ENCODE data around the gene MROH9. TPM values are rescaled to one million over a fixed set of nuclear protein-coding genes. Genes with fewer than 3 reads are reported as not detected.
A peak's percentile ranks its signal among the peaks of the same experiment; 100 is the strongest.

Gene MROH9
- total and polyA plus RNA-seq, 2 of the 8 experiments (the other 6 are each of a cell fraction or from before 2014, with no cell fraction given) = not detected

- Histone ChIP-seq H3K4ac (replicated peaks; ENCODE audit: insufficient read length, low read depth, low read length) (no peak overlapping the region), H3K23ac (ENCODE audit: insufficient read length) (no peak overlapping the region), H4K8ac (ENCODE audit: extremely low read depth, insufficient read depth, low read length) (no peak overlapping the region), H3K27ac (ENCODE audit: low read depth, low read length) (no peak overlapping the region), H3K36me3 (ENCODE audit: control insufficient read depth in 2 of 4, insufficient read depth in 4 of 4, low read length in 3 of 4) (no peaks in the 10 kb centered on the region), H2BK12ac (ENCODE audit: low read depth, low read length) (no peak overlapping the region), H3K23me2 (ENCODE audit: low read depth, low read length) (no peaks in the 10 kb centered on the region), H2BK120ac (replicated peaks; ENCODE audit: low read depth, low read length) (no peak overlapping the region), H3K79me1 (ENCODE audit: low read depth, low read length) (no peaks in the 10 kb centered on the region), H3K79me2 (ENCODE audit: control insufficient read depth in 1 of 2, insufficient read depth in 2 of 2, low read length in 2 of 2) (no peaks in the 10 kb centered on the region), H3K56ac (replicated peaks; ENCODE audit: insufficient read length, low read depth, low read length) (no peak overlapping the region), H4K91ac (replicated peaks; ENCODE audit: insufficient read length, low read length) (no peak overlapping the region), H4K5ac (ENCODE audit: insufficient read length, low read depth, low read length) (no peak overlapping the region), H3K9ac (replicated peaks in 1 of 4; ENCODE audit: extremely low read depth in 1 of 4, low read depth in 3 of 4, low read length in 3 of 4) (no peak overlapping the region), H2BK15ac (ENCODE audit: low read length) (no peak overlapping the region), H3K4me1 (replicated peaks in 1 of 4; ENCODE audit: control insufficient read depth in 3 of 4, insufficient read depth in 4 of 4, low read length in 3 of 4) (no peaks in the 10 kb centered on the region), H3K4me2 (ENCODE audit: insufficient read depth in 1 of 2, low read depth in 2 of 2, low read length in 2 of 2) (no peak overlapping the region), H3K14ac (ENCODE audit: insufficient read length) (no peak overlapping the region), H2AFZ (ENCODE audit: low read length) (peak overlapping the region; percentile 76), H2BK5ac (ENCODE audit: low read depth, low read length) (no peak overlapping the region), H3K9me3 (ENCODE audit: insufficient read depth in 2 of 2, low read depth in 1 of 2, low read length in 1 of 2) (no peaks in the 10 kb centered on the region), H3K27me3 (replicated peaks in 1 of 4; ENCODE audit: control insufficient read depth in 3 of 4, extremely low read depth in 1 of 4, insufficient read depth in 3 of 4, low read length in 3 of 4) (no peaks in the 10 kb centered on the region), H3K18ac (ENCODE audit: extremely low read depth, low read length) (no peak overlapping the region), H2BK20ac (ENCODE audit: low read length) (no peak overlapping the region; the same call in 1 of the 2 replicates), H2AK5ac (ENCODE audit: low read depth, low read length) (no peak overlapping the region), H4K20me1 (replicated peaks in 1 of 2; ENCODE audit: control insufficient read depth in 1 of 2, insufficient read depth in 2 of 2, low read length in 2 of 2) (no peaks in the 10 kb centered on the region), H3K4me3 (ENCODE audit: extremely low read depth in 1 of 4, insufficient read depth in 2 of 4, low read depth in 3 of 4, low read length in 4 of 4) (no peak overlapping the region)
- FAIRE-seq (no peak), DNase-seq (ENCODE audit: low read depth in 1 of 2, low spot score in 2 of 2) (no peak)
- ChIA-PET CTCF (ENCODE audit: partially characterized antibody) (interaction anchor here (0.6 to 2.8 kb wide), 29 partner anchors 10 to 543 kb away, joined by 3 to 30 read pairs (median 4); partner anchors contain the start of genes FMO2, FMO3 and FMO4), POLR2A (ENCODE audit: partially characterized antibody) (interaction anchor here (1.0 kb wide), 1 partner anchor 9 kb away, joined by 3 read pairs; the partner anchor contains the start of gene FMO3)
- WGBS, 2 experiments (ENCODE audit: extremely low coverage in 1 of 2, insufficient coverage in 1 of 2, insufficient read length in 1 of 2, insufficient replicate concordance in 2 of 2, low coverage in 1 of 2, low lambda C conversion rate in 2 of 2, missing lambda C conversion rate in 1 of 2) = 86% methylated on average over 7 of the region's 7 CpGs; no CpG with 5 or more reads in 1 of the 2 experiments
- TF ChIP-seq TEAD4 (IDR thresholded peaks at IDR 0.05; ENCODE audit: low read depth, low read length) (no peak), CREB1 (IDR thresholded peaks at IDR 0.05) (no peak), CTBP2 (IDR thresholded peaks at IDR 0.05; ENCODE audit: borderline replicate concordance, insufficient read depth, insufficient read length, low read length) (no peak), BRCA1 (IDR thresholded peaks at IDR 0.05; ENCODE audit: low read depth, low read length) (no peak), SRF (IDR thresholded peaks at IDR 0.05; ENCODE audit: low read depth, low read length) (no peak), ASH2L (IDR thresholded peaks at IDR 0.05; ENCODE audit: low read length) (no peak), SUZ12 (IDR thresholded peaks at IDR 0.05; ENCODE audit: low read length) (no peak), RNF2 (IDR thresholded peaks at IDR 0.05; ENCODE audit: borderline replicate concordance, low read depth, low read length, missing control alignments, poor library complexity, severe bottlenecking) (no peak), RAD21 (IDR thresholded peaks at IDR 0.05 in 1 of 2, conservative IDR thresholded peaks at IDR 0.05 in 1 of 2; ENCODE audit: low read depth in 2 of 2, low read length in 2 of 2) (no peak)
Measured at GRCh38 chr1:171081763-171082201, 146.4 kb downstream of the MROH9 start.
